ENCODE results near the gene CASP2. TPM values are rescaled to one million over a fixed set of nuclear protein-coding genes. Genes with fewer than 3 reads are reported as not detected.

Gene CASP2
- total RNA-seq, 2 donors from 2014 or later: 33.9 to 47.0 TPM

DNA sequence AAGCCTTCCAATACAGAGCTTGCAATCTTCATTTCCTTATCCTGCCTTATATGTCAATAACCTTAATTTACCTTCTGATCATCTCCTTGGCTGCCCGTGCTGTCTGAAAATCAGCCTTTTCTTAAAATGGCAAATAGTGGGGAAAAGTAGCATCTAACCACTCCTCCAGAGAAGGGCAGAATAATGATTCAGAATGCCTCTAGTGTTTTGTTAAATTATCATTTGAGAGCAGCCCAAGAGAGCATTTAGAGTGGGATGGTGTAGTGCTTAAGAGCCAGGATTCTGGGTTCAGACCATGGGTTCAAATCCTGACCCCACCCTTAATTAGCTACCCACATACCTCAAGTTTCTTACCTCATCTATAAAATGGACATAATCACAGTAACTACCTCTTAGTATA lies 8.0 kb upstream of the CASP2 start:
- intact Hi-C loops (cut with DNase I): no loop called here
- H3K4me3 ChIP-seq: no peak overlapping the region

DNA sequence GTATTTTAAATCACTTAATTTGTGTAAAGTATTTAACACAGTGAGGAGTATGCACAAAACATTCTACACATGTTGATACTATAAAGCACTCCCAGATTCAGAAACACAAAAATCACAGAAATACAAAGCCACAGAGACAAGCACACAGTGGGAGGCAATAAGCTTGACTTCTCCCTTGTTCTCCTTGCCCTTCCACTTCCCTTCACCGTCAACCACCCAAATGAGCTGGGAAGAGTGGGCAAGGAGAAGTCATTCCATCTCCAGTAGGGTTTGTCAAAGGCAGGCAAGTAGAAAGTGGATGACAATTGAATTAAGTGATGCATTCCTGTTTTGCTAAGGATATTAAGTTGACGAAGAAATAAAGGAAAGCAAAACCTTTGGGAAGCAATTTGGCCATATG lies 7.6 kb upstream of the CASP2 start:
- DNase-seq: no peak
- no peaks in the 10 kb centered on the region for H3K27me3 ChIP-seq
- intact Hi-C loops (cut with DNase I): no loop called here
- H3K36me3 ChIP-seq: no peaks in the 10 kb centered on the region
- no peak overlapping the region for H3K9ac ChIP-seq (ENCODE audit: low read depth in 2 of 2, low read length in 2 of 2)
- H3K9me3 ChIP-seq: no peaks in the 10 kb centered on the region
- no peak overlapping the region for H3K27ac ChIP-seq
- peaks cover 8% of the 10 kb centered on the region for H3K4me1 ChIP-seq
- TF ChIP-seq, protein P1, sequence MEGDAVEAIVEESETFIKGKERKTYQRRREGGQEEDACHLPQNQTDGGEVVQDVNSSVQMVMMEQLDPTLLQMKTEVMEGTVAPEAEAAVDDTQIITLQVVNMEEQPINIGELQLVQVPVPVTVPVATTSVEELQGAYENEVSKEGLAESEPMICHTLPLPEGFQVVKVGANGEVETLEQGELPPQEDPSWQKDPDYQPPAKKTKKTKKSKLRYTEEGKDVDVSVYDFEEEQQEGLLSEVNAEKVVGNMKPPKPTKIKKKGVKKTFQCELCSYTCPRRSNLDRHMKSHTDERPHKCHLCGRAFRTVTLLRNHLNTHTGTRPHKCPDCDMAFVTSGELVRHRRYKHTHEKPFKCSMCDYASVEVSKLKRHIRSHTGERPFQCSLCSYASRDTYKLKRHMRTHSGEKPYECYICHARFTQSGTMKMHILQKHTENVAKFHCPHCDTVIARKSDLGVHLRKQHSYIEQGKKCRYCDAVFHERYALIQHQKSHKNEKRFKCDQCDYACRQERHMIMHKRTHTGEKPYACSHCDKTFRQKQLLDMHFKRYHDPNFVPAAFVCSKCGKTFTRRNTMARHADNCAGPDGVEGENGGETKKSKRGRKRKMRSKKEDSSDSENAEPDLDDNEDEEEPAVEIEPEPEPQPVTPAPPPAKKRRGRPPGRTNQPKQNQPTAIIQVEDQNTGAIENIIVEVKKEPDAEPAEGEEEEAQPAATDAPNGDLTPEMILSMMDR (IDR thresholded peaks at IDR 0.05): no peak
- H3K4me3 ChIP-seq: no peak overlapping the region

More for the DNA sequence above, 8.0 kb upstream of the CASP2 start:
- H3K9me3 ChIP-seq: no peaks in the 10 kb centered on the region
- no peaks in the 10 kb centered on the region for H3K36me3 ChIP-seq
- TF ChIP-seq, protein P1 (IDR thresholded peaks at IDR 0.05): no peak
- no peak overlapping the region for H3K27ac ChIP-seq
- H3K27me3 ChIP-seq: no peaks in the 10 kb centered on the region
- H3K4me1 ChIP-seq: peaks cover 8% of the 10 kb centered on the region
- no peak for DNase-seq
- peak overlapping the region in 1 of 2 donors; percentile 51 for H3K9ac ChIP-seq (ENCODE audit: low read depth in 2 of 2, low read length in 2 of 2)

DNA sequence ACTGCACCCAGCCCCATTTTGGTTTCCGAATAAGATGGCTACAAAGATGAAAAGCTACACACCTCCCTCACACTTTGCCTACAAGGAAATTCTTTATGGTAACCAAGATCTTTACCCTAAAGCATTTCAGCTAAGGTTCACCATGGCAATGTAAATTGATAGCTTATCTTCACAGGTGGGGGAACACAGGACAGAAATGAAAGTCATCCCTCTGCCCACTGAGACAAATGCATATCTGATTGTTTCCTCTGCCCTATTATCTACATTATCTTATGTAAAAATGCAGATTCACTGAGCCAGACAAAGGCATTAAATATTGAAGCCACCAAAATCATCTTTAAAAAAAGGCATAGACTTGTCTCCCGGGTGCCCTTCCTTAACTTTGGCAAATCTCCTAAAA lies 6.6 kb upstream of the CASP2 start:
- no peaks in the 10 kb centered on the region for H3K9me3 ChIP-seq
- peaks cover 8% of the 10 kb centered on the region for H3K4me1 ChIP-seq
- H3K27me3 ChIP-seq: no peaks in the 10 kb centered on the region
- TF ChIP-seq, protein P1 (IDR thresholded peaks at IDR 0.05): no peak
- no peak overlapping the region for H3K27ac ChIP-seq
- no peak for DNase-seq
- no peak overlapping the region for H3K4me3 ChIP-seq
- intact Hi-C loops (cut with DNase I): no loop called here
- H3K36me3 ChIP-seq: no peaks in the 10 kb centered on the region
- H3K9ac ChIP-seq (ENCODE audit: low read depth in 2 of 2, low read length in 2 of 2): no peak overlapping the region

DNA sequence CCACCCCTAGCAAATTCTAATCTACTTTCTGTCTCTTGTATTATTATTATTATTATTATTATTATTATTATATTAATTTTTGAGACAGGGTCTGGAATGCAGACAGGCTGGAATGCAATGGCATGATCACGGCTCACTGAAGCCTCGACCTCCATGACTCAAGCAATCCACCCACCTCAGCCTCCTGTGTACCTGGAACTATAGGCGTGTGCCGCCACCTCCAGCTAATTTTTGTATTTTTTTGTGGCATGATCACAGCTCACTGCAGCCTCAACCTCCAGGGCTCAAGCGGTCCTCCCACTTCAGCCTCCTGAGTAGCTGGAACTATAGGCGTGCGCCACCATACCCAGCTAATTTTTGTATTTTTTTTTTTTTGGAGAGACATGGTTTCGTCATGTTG lies 6.0 kb upstream of the CASP2 start:
- Histone ChIP-seq H3K36me3 (no peaks in the 10 kb centered on the region), H3K4me1 (peaks cover 8% of the 10 kb centered on the region), H3K9me3 (no peaks in the 10 kb centered on the region), H3K27me3 (no peaks in the 10 kb centered on the region), H3K9ac (ENCODE audit: low read depth in 2 of 2, low read length in 2 of 2) (no peak overlapping the region), H3K4me3 (no peak overlapping the region), H3K27ac (no peak overlapping the region)
- intact Hi-C loops (cut with DNase I): no loop called here
- TF ChIP-seq, protein P1 (IDR thresholded peaks at IDR 0.05): no peak
- DNase-seq: no peak

DNA sequence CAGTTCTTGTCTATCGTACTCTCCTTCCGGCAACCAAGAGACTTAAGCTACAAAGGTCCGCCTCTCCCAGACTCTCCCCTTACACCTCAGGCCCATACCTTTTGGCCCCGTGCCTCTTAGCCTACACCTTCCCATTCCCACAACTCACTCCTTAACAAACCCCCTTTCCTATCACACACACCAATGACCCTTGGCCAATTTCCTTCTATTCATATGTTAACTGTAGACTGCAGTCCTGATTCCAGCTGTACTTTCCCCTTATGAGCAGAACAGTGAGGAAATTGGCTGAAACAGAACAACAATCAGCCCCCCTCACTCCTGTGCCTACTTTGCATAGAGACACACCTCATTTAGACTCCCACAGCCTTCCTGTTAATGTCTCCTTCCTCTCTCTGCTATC lies 4.8 kb upstream of the CASP2 start:
- Histone ChIP-seq H3K4me3 (no peak overlapping the region), H3K27me3 (no peaks in the 10 kb centered on the region), H3K9ac (ENCODE audit: low read depth in 2 of 2, low read length in 2 of 2) (peak overlapping the region in 1 of 2 donors; percentile 94), H3K4me1 (peaks cover 8% of the 10 kb centered on the region), H3K27ac (peak overlapping the region; percentile 80), H3K36me3 (no peaks in the 10 kb centered on the region), H3K9me3 (no peaks in the 10 kb centered on the region)
- intact Hi-C loops (cut with DNase I): no loop called here
- DNase-seq: peak; percentile 61
- TF ChIP-seq, protein P1 (IDR thresholded peaks at IDR 0.05): no peak
